Neutrophil (primary cell): ENCODE measurements around the gene MINDY3.

Experiments used
- H3K27ac ChIP-seq: fragments of 200-600 bp; sonication (generic); 2 replicates; pipeline ENCODE4 v1.5.1; 2016; ENCODE audit warnings: mild to moderate bottlenecking, moderate library complexity
- H3K27me3 ChIP-seq: fragments of 200-600 bp; sonication (generic); 2 replicates; pipeline ENCODE4 v1.6.0; 2016; ENCODE audit warnings: mild to moderate bottlenecking
- H3K36me3 ChIP-seq: fragments of 200-600 bp; sonication (generic); 2 replicates; pipeline ENCODE4 v1.5.1; 2017
- H3K4me1 ChIP-seq, 2 experiments: fragments of 200-600 bp in 1 of 2; sonication (generic) in 1 of 2; 1 replicate in 1 of 2; 2 replicates in 1 of 2; pipeline versions ENCODE4 v1.5.1 to v1.6.1; 2013 to 2016; ENCODE audit warnings: low read depth in 1 of 2, low read length in 1 of 2, mild to moderate bottlenecking in 1 of 2, moderate library complexity in 1 of 2; ENCODE audit not compliant: control insufficient read depth in 1 of 2, insufficient read depth in 1 of 2
- H3K4me3 ChIP-seq, 2 experiments: fragments of 200-600 bp in 1 of 2; sonication (generic) in 1 of 2; 1 replicate in 1 of 2; 2 replicates in 1 of 2; pipeline ENCODE4 v1.5.1; 2013 to 2016; ENCODE audit warnings: low read depth in 1 of 2, low read length in 1 of 2, mild to moderate bottlenecking in 1 of 2, moderate library complexity in 1 of 2
- H3K9me3 ChIP-seq: fragments of 200-600 bp; sonication (generic); 2 replicates; pipeline ENCODE4 v1.5.1; 2016
- TF ChIP-seq, protein P1 (sequence below): fragments of 200-600 bp; sonication (generic); IDR thresholded peaks from 2 replicates; pipeline ENCODE4 v1.5.1; 2016; ENCODE audit warnings: antibody characterized with exemption

The MINDY3 gene

DNA sequence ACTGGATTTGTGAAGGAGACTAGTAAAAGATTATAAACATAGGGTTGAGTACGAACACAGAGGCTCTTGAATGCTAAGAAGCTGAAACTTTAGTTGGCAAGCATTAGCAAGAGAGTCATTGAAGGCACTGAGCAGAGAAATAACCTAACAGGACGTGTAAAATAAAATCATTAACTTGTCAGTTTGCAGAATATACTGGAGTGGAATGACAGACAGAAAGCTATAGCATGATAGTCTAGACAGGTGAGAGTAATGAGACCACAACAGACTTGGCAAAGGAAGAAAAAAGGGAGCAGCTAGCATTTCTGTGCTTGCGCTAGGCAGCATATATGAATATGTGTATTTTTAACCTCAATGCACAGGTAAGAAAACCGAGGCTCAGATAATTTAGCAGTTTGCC is 30.8 kb downstream of the MINDY3 start:
- TF ChIP-seq, protein P1, sequence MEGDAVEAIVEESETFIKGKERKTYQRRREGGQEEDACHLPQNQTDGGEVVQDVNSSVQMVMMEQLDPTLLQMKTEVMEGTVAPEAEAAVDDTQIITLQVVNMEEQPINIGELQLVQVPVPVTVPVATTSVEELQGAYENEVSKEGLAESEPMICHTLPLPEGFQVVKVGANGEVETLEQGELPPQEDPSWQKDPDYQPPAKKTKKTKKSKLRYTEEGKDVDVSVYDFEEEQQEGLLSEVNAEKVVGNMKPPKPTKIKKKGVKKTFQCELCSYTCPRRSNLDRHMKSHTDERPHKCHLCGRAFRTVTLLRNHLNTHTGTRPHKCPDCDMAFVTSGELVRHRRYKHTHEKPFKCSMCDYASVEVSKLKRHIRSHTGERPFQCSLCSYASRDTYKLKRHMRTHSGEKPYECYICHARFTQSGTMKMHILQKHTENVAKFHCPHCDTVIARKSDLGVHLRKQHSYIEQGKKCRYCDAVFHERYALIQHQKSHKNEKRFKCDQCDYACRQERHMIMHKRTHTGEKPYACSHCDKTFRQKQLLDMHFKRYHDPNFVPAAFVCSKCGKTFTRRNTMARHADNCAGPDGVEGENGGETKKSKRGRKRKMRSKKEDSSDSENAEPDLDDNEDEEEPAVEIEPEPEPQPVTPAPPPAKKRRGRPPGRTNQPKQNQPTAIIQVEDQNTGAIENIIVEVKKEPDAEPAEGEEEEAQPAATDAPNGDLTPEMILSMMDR, result no peak
- Histone ChIP-seq H3K9me3 (no peaks in the 10 kb centered on the region), H3K4me1 (no peaks in the 10 kb centered on the region), H3K27ac (no peak overlapping the region), H3K4me3 (no peak overlapping the region), H3K27me3 (no peaks in the 10 kb centered on the region), H3K36me3 (peaks cover 68% of the 10 kb centered on the region)

DNA sequence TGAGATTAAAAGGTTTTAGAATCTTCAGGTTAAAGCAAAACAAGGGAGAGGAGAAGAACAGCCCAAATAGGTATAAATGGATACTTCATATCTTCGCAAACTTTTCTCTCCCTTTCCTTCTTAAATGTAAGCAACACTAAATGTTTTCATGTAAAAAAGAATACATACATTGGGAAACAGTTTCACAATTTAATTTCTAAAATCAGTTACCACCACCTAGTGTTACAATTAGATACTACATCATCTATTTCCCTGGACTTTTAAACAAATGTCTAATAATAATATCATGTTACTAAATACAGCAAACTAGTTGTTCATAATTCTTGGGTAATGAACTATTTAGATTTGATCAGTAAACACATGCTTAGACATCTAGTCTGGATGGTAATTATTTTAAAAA is 35.8 kb downstream of the MINDY3 start:
- H3K36me3 ChIP-seq, result peaks cover 65% of the 10 kb centered on the region
- TF ChIP-seq, protein P1, result no peak
- H3K27me3 ChIP-seq, result no peaks in the 10 kb centered on the region

DNA sequence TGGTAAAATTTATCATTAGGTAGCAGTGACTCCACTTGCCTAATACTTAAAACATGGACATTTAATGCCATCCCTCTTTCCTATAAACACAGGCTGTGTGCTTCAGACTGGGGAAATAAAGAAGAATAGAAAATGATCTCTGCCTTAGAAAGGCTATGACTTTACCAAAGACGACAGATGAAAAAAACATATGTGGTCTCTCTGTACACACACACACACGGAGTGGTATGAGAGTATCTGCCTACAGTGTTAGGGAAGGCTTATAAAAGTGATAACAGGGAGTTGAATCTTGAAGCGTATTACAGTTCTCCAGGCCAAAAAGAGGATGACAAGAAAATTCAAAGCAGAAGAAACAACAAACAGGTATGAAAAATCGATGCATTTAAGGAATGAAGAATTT is 38.2 kb downstream of the MINDY3 start:
- TF ChIP-seq, protein P1, result no peak
- Histone ChIP-seq H3K36me3 (peaks cover 70% of the 10 kb centered on the region), H3K9me3 (no peaks in the 10 kb centered on the region)

More for the DNA sequence above, 35.8 kb downstream of the MINDY3 start:
- Histone ChIP-seq H3K27ac (no peak overlapping the region), H3K4me1 (no peaks in the 10 kb centered on the region), H3K4me3 (no peak overlapping the region), H3K9me3 (no peaks in the 10 kb centered on the region)

DNA sequence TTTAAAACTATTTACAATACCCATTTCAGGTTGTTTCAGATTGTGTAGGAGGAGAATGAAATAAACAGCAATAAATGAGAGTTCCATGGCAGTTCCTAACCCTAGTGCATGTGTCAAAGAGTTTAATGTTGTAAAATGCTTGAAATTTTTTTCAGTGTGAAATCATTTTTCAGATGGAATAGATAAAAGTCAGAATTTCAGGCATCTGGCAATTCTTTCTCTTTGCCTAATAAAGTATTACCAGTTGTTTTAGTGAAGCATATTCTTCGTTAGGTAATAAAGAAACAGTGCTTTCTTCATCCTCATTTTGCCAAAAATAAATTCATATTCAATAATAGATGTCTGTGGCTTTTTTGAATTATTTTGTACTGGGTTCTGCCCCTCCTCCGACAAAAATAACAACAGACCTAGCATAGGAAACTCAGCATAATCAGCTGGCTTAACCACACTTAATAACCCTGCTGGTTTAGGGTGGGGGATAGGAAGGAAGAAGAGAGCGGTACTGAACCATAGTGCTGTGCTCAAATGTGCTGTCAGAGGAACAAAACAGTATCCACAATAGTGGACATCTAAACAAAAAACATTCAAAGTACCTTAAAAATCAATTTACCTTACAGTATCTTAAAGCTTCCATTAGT is 39.1 kb downstream of the MINDY3 start:
- no peaks in the 10 kb centered on the region for H3K27me3 ChIP-seq
- H3K36me3 ChIP-seq, result peaks cover 79% of the 10 kb centered on the region
- H3K9me3 ChIP-seq, result no peaks in the 10 kb centered on the region
- H3K27ac ChIP-seq, result no peak overlapping the region
- H3K4me1 ChIP-seq, result no peaks in the 10 kb centered on the region
- TF ChIP-seq, protein P1, result no peak
- no peak overlapping the region for H3K4me3 ChIP-seq

More for the DNA sequence above, 38.2 kb downstream of the MINDY3 start:
- Histone ChIP-seq H3K4me3 (no peak overlapping the region), H3K27ac (no peak overlapping the region), H3K4me1 (no peaks in the 10 kb centered on the region), H3K27me3 (no peaks in the 10 kb centered on the region)

DNA sequence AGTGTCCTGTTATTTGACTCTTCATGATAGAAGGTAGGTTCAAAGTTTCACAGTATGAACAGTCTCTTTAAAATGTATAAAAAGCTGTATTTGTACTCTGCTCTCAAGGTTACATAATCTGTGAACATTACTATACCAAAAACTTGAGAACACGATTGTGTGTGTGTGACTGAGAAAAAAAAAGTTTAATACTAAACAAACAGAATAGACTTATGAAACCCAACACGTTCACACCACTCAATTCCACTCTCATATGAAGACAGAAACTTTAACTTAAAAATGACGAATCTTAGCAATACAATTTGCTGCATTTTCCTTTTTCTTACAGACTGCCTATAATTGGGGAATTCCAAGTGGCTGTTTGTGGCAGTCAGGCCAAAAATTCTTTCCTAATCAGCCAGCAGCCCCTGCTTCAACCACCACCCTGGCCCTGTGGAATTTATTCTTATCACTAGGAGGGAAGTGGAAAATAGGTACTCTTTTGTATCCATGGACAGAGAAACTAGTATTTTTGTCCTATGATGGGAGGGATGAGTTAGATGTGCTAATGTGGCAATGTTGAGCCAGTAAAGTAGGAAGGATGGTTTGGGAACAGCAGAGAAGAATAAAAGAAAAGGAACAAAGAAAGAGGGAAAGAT is 42.8 kb downstream of the MINDY3 start:
- H3K27me3 ChIP-seq, result no peaks in the 10 kb centered on the region
- TF ChIP-seq, protein P1, result no peak
- no peak overlapping the region for H3K4me3 ChIP-seq
- H3K36me3 ChIP-seq, result peaks cover 77% of the 10 kb centered on the region
- no peak overlapping the region for H3K27ac ChIP-seq
- H3K4me1 ChIP-seq, result no peaks in the 10 kb centered on the region
- no peaks in the 10 kb centered on the region for H3K9me3 ChIP-seq
